ENCODE results near the gene RTN4R. TPM values are rescaled to one million over a fixed set of nuclear protein-coding genes. Genes with fewer than 3 reads are reported as not detected.

RTN4R gene
- total RNA-seq, 1 donor: under 0.01 TPM

- Histone ChIP-seq H4K20me1 (ENCODE audit: insufficient read depth, low read length) (no peaks in the 10 kb centered on the region), H2AFZ (ENCODE audit: low read length) (no peak overlapping the region), H3K9me3 (ENCODE audit: low read depth, low read length) (no peaks in the 10 kb centered on the region), H3K36me3 (ENCODE audit: insufficient read depth, low read length) (no peaks in the 10 kb centered on the region), H3K4me3 (ENCODE audit: insufficient read depth, low read length) (no peak overlapping the region), H3K79me2 (ENCODE audit: insufficient read depth, low read length) (no peaks in the 10 kb centered on the region), H3K27ac (ENCODE audit: low read depth, low read length) (no peak overlapping the region), H3K4me2 (ENCODE audit: insufficient read depth, low read length) (no peak overlapping the region), H3K27me3 (ENCODE audit: insufficient read depth, low read length) (no peaks in the 10 kb centered on the region), H3K4me1 (ENCODE audit: insufficient read depth, low read length) (no peaks in the 10 kb centered on the region)
- DNase-seq (ENCODE audit: insufficient read length, low spot score, missing footprints): no peak
- TF ChIP-seq CTCF (IDR thresholded peaks at IDR 0.05; ENCODE audit: extremely low read depth, low read depth, low read length): no peak
Measured at GRCh38 chr22:20221421-20222340, 46.4 kb downstream of the RTN4R start.

- no peaks in the 10 kb centered on the region for H3K4me1 ChIP-seq (ENCODE audit: insufficient read depth, low read length)
- no peak overlapping the region for H3K4me2 ChIP-seq (ENCODE audit: insufficient read depth, low read length)
- no peaks in the 10 kb centered on the region for H3K36me3 ChIP-seq (ENCODE audit: insufficient read depth, low read length)
- no peak for DNase-seq (ENCODE audit: insufficient read length, low spot score, missing footprints)
- H2AFZ ChIP-seq (ENCODE audit: low read length): no peak overlapping the region
- H3K9me3 ChIP-seq (ENCODE audit: low read depth, low read length): no peaks in the 10 kb centered on the region
- TF ChIP-seq CTCF (IDR thresholded peaks at IDR 0.05; ENCODE audit: extremely low read depth, low read depth, low read length): no peak
- no peak overlapping the region for H3K27ac ChIP-seq (ENCODE audit: low read depth, low read length)
- H3K27me3 ChIP-seq (ENCODE audit: insufficient read depth, low read length): no peaks in the 10 kb centered on the region
- H3K4me3 ChIP-seq (ENCODE audit: insufficient read depth, low read length): no peak overlapping the region
- no peaks in the 10 kb centered on the region for H4K20me1 ChIP-seq (ENCODE audit: insufficient read depth, low read length)
- no peaks in the 10 kb centered on the region for H3K79me2 ChIP-seq (ENCODE audit: insufficient read depth, low read length)
Measured at GRCh38 chr22:20220629-20221026, 47.5 kb downstream of the RTN4R start.

- Histone ChIP-seq H3K4me1 (ENCODE audit: insufficient read depth, low read length) (no peaks in the 10 kb centered on the region), H3K27me3 (ENCODE audit: insufficient read depth, low read length) (no peaks in the 10 kb centered on the region), H3K4me2 (ENCODE audit: insufficient read depth, low read length) (no peak overlapping the region), H3K27ac (ENCODE audit: low read depth, low read length) (no peak overlapping the region), H4K20me1 (ENCODE audit: insufficient read depth, low read length) (no peaks in the 10 kb centered on the region), H2AFZ (ENCODE audit: low read length) (no peak overlapping the region), H3K79me2 (ENCODE audit: insufficient read depth, low read length) (no peaks in the 10 kb centered on the region), H3K36me3 (ENCODE audit: insufficient read depth, low read length) (no peaks in the 10 kb centered on the region), H3K4me3 (ENCODE audit: insufficient read depth, low read length) (no peak overlapping the region), H3K9me3 (ENCODE audit: low read depth, low read length) (no peaks in the 10 kb centered on the region)
- DNase-seq (ENCODE audit: insufficient read length, low spot score, missing footprints): no peak
- TF ChIP-seq CTCF (IDR thresholded peaks at IDR 0.05; ENCODE audit: extremely low read depth, low read depth, low read length): no peak
Measured at GRCh38 chr22:20219667-20220628, 48.2 kb downstream of the RTN4R start.

Measured in osteoblast (primary cell).